GM12878 (cell line): ENCODE data around the gene CAPZB.

Experiments
- HCFC1 ChIP-seq: fragments of 150-350 bp; IDR thresholded peaks from 2 replicates; pipeline ENCODE4 v1.6.1; 2014; ENCODE audit warnings: low read length
- NFYB ChIP-seq: IDR thresholded peaks from 2 replicates; pipeline ENCODE4 v1.6.1; 2011; ENCODE audit warnings: low read depth, mild to moderate bottlenecking, low read length, improper control_type of control experiment, moderate library complexity; ENCODE audit not compliant: insufficient read depth
- TF ChIP-seq, protein P1 (sequence below), 3 experiments: IDR thresholded peaks in 2 of 3; conservative IDR thresholded peaks in 1 of 3; 2 replicates each; pipeline ENCODE4 v1.5.1; 2011; ENCODE audit warnings: low read depth in 3 of 3, low read length in 3 of 3, mild to moderate bottlenecking in 3 of 3, control low read depth in 2 of 3, moderate library complexity in 2 of 3, inconsistent platforms in 1 of 3, mixed read lengths in 1 of 3; ENCODE audit not compliant: control insufficient read depth in 2 of 3, insufficient read depth in 1 of 3; ENCODE audit errors: extremely low read depth in 1 of 3
- TF ChIP-seq, protein P2 (sequence below): IDR thresholded peaks from 2 replicates; pipeline ENCODE4 v1.6.1; 2012; ENCODE audit warnings: mild to moderate bottlenecking, low read depth, low read length

DNA sequence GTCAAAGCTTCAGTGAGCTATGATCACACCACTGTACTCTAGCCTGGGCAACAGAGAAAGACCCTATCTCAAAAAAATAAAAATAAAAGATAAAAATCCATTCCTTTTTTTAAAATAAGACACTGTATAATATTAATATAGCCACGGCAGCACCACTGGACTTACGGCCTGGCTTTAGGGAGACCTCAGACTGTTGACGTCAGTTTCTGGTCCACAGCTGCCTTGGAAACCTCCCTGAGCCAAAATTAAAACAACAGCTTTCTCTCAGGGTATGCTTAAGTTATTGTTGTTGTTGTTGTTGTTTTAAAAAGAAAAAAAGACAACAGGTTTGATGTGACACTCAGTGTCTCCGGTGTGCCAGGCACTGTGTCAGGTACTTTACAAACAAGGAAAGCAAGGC is 42.0 kb downstream of the CAPZB start:
- TF ChIP-seq, protein P1, sequence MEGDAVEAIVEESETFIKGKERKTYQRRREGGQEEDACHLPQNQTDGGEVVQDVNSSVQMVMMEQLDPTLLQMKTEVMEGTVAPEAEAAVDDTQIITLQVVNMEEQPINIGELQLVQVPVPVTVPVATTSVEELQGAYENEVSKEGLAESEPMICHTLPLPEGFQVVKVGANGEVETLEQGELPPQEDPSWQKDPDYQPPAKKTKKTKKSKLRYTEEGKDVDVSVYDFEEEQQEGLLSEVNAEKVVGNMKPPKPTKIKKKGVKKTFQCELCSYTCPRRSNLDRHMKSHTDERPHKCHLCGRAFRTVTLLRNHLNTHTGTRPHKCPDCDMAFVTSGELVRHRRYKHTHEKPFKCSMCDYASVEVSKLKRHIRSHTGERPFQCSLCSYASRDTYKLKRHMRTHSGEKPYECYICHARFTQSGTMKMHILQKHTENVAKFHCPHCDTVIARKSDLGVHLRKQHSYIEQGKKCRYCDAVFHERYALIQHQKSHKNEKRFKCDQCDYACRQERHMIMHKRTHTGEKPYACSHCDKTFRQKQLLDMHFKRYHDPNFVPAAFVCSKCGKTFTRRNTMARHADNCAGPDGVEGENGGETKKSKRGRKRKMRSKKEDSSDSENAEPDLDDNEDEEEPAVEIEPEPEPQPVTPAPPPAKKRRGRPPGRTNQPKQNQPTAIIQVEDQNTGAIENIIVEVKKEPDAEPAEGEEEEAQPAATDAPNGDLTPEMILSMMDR (IDR thresholded peaks at IDR 0.05 in 2 of 3, conservative IDR thresholded peaks at IDR 0.05 in 1 of 3; ENCODE audit: control insufficient read depth in 2 of 3, extremely low read depth in 1 of 3, insufficient read depth in 1 of 3, low read depth in 3 of 3, low read length in 3 of 3): no peak
- TF ChIP-seq HCFC1 (no peak), NFYB (no peak)
- TF ChIP-seq, protein P2, sequence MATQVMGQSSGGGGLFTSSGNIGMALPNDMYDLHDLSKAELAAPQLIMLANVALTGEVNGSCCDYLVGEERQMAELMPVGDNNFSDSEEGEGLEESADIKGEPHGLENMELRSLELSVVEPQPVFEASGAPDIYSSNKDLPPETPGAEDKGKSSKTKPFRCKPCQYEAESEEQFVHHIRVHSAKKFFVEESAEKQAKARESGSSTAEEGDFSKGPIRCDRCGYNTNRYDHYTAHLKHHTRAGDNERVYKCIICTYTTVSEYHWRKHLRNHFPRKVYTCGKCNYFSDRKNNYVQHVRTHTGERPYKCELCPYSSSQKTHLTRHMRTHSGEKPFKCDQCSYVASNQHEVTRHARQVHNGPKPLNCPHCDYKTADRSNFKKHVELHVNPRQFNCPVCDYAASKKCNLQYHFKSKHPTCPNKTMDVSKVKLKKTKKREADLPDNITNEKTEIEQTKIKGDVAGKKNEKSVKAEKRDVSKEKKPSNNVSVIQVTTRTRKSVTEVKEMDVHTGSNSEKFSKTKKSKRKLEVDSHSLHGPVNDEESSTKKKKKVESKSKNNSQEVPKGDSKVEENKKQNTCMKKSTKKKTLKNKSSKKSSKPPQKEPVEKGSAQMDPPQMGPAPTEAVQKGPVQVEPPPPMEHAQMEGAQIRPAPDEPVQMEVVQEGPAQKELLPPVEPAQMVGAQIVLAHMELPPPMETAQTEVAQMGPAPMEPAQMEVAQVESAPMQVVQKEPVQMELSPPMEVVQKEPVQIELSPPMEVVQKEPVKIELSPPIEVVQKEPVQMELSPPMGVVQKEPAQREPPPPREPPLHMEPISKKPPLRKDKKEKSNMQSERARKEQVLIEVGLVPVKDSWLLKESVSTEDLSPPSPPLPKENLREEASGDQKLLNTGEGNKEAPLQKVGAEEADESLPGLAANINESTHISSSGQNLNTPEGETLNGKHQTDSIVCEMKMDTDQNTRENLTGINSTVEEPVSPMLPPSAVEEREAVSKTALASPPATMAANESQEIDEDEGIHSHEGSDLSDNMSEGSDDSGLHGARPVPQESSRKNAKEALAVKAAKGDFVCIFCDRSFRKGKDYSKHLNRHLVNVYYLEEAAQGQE: no peak
